HepG2 (cell line): ENCODE results near the gene HOXA5. TPM values are rescaled to one million over a fixed set of nuclear protein-coding genes. Genes with fewer than 3 reads are reported as not detected.

Source experiments
- GLI4 ChIP-seq: sonication (generic); formaldehyde crosslinking; IDR thresholded peaks from 2 replicates; pipeline ENCODE4 v1.5.1; 2020; ENCODE audit warnings: missing genetic modification reagents, mild to moderate bottlenecking, moderate library complexity, borderline replicate concordance
- HDAC2 ChIP-seq: sonication (generic); formaldehyde crosslinking; IDR thresholded peaks from 2 replicates; pipeline ENCODE4 v1.4.0; 2020; ENCODE audit warnings: missing genetic modification reagents
- JUNB ChIP-seq: sonication (generic); formaldehyde crosslinking; IDR thresholded peaks from 2 replicates; pipeline ENCODE4 v1.8.0; 2022; ENCODE audit warnings: missing genetic modification reagents, mild to moderate bottlenecking, borderline replicate concordance
- KDM5A ChIP-seq: fragments of 200-600 bp; sonication (generic); IDR thresholded peaks from 2 replicates; pipeline ENCODE4 v1.7.0; 2018; ENCODE audit warnings: antibody characterized with exemption, mild to moderate bottlenecking, low read length, borderline replicate concordance
- MXD4 ChIP-seq: IDR thresholded peaks from 2 replicates; pipeline ENCODE4 v1.6.1; 2016; ENCODE audit warnings: mild to moderate bottlenecking, missing biosample characterization, missing genetic modification reagents
- PAX8 ChIP-seq: sonication (generic); formaldehyde crosslinking; IDR thresholded peaks from 2 replicates; pipeline ENCODE4 v1.8.0; 2022; ENCODE audit warnings: mild to moderate bottlenecking, missing genetic modification reagents, borderline replicate concordance
- PHF21A ChIP-seq: sonication (generic); formaldehyde crosslinking; IDR thresholded peaks from 2 replicates; pipeline ENCODE4 v1.5.0; 2020; ENCODE audit warnings: mild to moderate bottlenecking, missing genetic modification reagents
- PREB ChIP-seq: sonication (generic); formaldehyde crosslinking; IDR thresholded peaks from 2 replicates; pipeline ENCODE4 v1.4.0; 2020; ENCODE audit warnings: missing genetic modification reagents
- RARA ChIP-seq: IDR thresholded peaks from 2 replicates; pipeline ENCODE4 v1.6.1; 2016; ENCODE audit warnings: missing genetic modification reagents, missing compliant biosample characterization
- RFX1 ChIP-seq: fragments of 450-650 bp; IDR thresholded peaks from 2 replicates; pipeline ENCODE4 v1.6.1; 2017
- RFXAP ChIP-seq: sonication (generic); formaldehyde crosslinking; IDR thresholded peaks from 2 replicates; pipeline ENCODE4 v1.4.0; 2020; ENCODE audit warnings: missing genetic modification reagents, borderline replicate concordance
- RNF2 ChIP-seq: fragments of 450-650 bp; conservative IDR thresholded peaks from 2 replicates; pipeline ENCODE4 v1.6.1; 2016; ENCODE audit warnings: low read depth
- SNAPC4 ChIP-seq: sonication (generic); formaldehyde crosslinking; IDR thresholded peaks from 2 replicates; pipeline ENCODE4 v1.4.0; 2020; ENCODE audit warnings: mild to moderate bottlenecking, missing genetic modification reagents
- TGIF2 ChIP-seq: IDR thresholded peaks from 2 replicates; pipeline ENCODE4 v1.6.1; 2016; ENCODE audit warnings: control low read depth, missing compliant biosample characterization
- TP53 ChIP-seq: sonication (generic); formaldehyde crosslinking; conservative IDR thresholded peaks from 2 replicates; pipeline ENCODE4 v1.4.0; 2020; ENCODE audit warnings: missing genetic modification reagents
- ZNF205 ChIP-seq: IDR thresholded peaks from 2 replicates; pipeline ENCODE4 v1.6.1; 2018; ENCODE audit warnings: missing biosample characterization, missing genetic modification reagents
- ZNF253 ChIP-seq: sonication (generic); formaldehyde crosslinking; IDR thresholded peaks from 2 replicates; pipeline ENCODE4 v1.8.0; 2022; ENCODE audit warnings: mild to moderate bottlenecking, missing genetic modification reagents, borderline replicate concordance
- ZNF800 ChIP-seq: sonication (generic); formaldehyde crosslinking; IDR thresholded peaks from 2 replicates; pipeline ENCODE4 v1.4.0; 2020; ENCODE audit warnings: missing genetic modification reagents
- polyA plus RNA-seq, 8 experiments: library from polyadenylated mRNA; depleted of rRNA in 3 of 8; stranded (reverse) in 7 of 8; unstranded in 1 of 8; fragments of >200 nt; fragmentation: Illumina TruSeq in 4 of 8; extraction: Trizol in 4 of 8; gene quantifications; 2 replicates each; pipeline versions ENCODE4 v1.2.1 to v1.2.3, GENCODE V29; 2011 to 2016; ENCODE audit warnings: low read depth in 4 of 8, missing spikeins in 1 of 8, mixed read lengths in 1 of 8; ENCODE audit not compliant: insufficient read depth in 1 of 8
- total RNA-seq, 5 experiments: library from RNA; depleted of rRNA; stranded (reverse); fragments of >200 nt; fragmentation: Illumina TruSeq; extraction: Trizol; gene quantifications; 2 replicates each; pipeline ENCODE4 v1.2.3, GENCODE V29; 2016; ENCODE audit warnings: low read depth in 1 of 5
- TF ChIP-seq, protein P1 (sequence below): sonication (generic); formaldehyde crosslinking; IDR thresholded peaks from 2 replicates; pipeline ENCODE4 v1.9.0; 2021; ENCODE audit warnings: missing genetic modification reagents, borderline replicate concordance
- TF ChIP-seq, protein P2 (sequence below): conservative IDR thresholded peaks from 2 replicates; pipeline ENCODE4 v1.6.1; 2018; ENCODE audit warnings: missing genetic modification reagents

HOXA5 gene
- total and polyA plus RNA-seq, 2 of the 13 experiments (the other 11 are each of a cell fraction or from before 2014, with no cell fraction given), result 3.2 to 3.6 TPM

- TF ChIP-seq KDM5A (no peak), TP53 (no peak), RARA (CRISPR knock-in tag) (no peak), ZNF205 (no peak), HDAC2 (CRISPR knock-in tag) (0 out of 2 replicates have a peak, but pooled peaks have one; percentile 31), PREB (no peak), ZNF800 (CRISPR knock-in tag) (peak; percentile 85), JUNB (CRISPR knock-in tag) (no peak), TGIF2 (no peak), MXD4 (CRISPR knock-in tag) (no peak), SNAPC4 (CRISPR knock-in tag) (0 out of 2 replicates have a peak, but pooled peaks have one; percentile 29), RFXAP (CRISPR knock-in tag) (no peak), PAX8 (CRISPR knock-in tag) (no peak), PHF21A (CRISPR knock-in tag) (peak; percentile 49), ZNF253 (no peak), RFX1 (no peak), RNF2 (no peak), GLI4 (CRISPR knock-in tag) (no peak)
- TF ChIP-seq, protein P1, sequence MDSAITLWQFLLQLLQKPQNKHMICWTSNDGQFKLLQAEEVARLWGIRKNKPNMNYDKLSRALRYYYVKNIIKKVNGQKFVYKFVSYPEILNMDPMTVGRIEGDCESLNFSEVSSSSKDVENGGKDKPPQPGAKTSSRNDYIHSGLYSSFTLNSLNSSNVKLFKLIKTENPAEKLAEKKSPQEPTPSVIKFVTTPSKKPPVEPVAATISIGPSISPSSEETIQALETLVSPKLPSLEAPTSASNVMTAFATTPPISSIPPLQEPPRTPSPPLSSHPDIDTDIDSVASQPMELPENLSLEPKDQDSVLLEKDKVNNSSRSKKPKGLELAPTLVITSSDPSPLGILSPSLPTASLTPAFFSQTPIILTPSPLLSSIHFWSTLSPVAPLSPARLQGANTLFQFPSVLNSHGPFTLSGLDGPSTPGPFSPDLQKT (CRISPR knock-in tag), result no peak
- TF ChIP-seq, protein P2, sequence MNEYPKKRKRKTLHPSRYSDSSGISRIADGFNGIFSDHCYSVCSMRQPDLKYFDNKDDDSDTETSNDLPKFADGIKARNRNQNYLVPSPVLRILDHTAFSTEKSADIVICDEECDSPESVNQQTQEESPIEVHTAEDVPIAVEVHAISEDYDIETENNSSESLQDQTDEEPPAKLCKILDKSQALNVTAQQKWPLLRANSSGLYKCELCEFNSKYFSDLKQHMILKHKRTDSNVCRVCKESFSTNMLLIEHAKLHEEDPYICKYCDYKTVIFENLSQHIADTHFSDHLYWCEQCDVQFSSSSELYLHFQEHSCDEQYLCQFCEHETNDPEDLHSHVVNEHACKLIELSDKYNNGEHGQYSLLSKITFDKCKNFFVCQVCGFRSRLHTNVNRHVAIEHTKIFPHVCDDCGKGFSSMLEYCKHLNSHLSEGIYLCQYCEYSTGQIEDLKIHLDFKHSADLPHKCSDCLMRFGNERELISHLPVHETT, result no peak
Observed at GRCh38 chr7:27150568-27151340, 7.3 kb upstream of the HOXA5 start (continued).
